T-helper 1 cell treated with Interleukin-12 subunit alpha and Interleukin-12 subunit beta and Interleukin-4 antibody, amounts not matched to agents 30 ng/mL and 1 ng/mL, for 36 hours (primary cell): ENCODE measurements around the gene GXYLT2. TPM values are rescaled to one million over a fixed set of nuclear protein-coding genes. Genes with fewer than 3 reads are reported as not detected.
"Not testable (repeated sequence)": the region's sequence is repeated elsewhere in the genome, so short reads cannot be mapped to it uniquely, and the experiment has no call there.

Experiments
- intact Hi-C: fragments of 100-400 bp; cut with micrococcal nuclease; formaldehyde crosslinking; loops from one replicate; pipeline ENCODE4 v1.15.1; 2024
- total RNA-seq: library from RNA; stranded (reverse); gene quantifications from 2 replicates; pipeline ENCODE4 v1.2.3, GENCODE V29; 2022

GXYLT2 gene
- total RNA-seq, 1 donor from 2014 or later, result 0.51 TPM

- intact Hi-C loops, result not testable (repeated sequence)
Measured at GRCh38 chr3:73003050-73003449, 115.2 kb downstream of the GXYLT2 start.

- intact Hi-C loops, result no loop called here
Measured at GRCh38 chr3:73004316-73004715, 116.5 kb downstream of the GXYLT2 start.

- intact Hi-C loops, result no loop called here
Measured at GRCh38 chr3:73007992-73008712, 120.3 kb downstream of the GXYLT2 start.

GRCh38 chr3:73009008-73009407 lies 121.2 kb downstream of the GXYLT2 start:
- intact Hi-C loops, result no loop called here

DNA sequence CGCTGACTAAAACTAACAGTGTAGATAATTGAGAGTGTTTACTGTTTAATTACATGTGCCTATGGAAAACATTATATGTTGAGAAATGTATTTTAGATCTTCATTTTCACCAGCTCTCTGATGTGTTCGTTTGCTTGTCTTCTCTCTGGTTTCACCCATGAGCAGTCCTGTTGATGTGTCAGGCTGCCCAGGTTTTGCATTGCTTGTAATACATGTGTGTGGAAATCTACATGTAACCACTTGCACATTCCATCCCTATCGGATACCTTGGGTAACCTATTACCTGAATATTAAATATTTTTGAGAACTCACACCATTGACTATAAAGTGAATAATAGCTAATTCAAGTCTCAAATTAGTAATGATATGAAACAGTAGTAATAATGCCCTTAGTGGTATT lies 121.9 kb downstream of the GXYLT2 start:
- intact Hi-C loops, result no loop called here

- intact Hi-C loops, result no loop called here
Measured at GRCh38 chr3:73010158-73010557, 122.3 kb downstream of the GXYLT2 start.

DNA sequence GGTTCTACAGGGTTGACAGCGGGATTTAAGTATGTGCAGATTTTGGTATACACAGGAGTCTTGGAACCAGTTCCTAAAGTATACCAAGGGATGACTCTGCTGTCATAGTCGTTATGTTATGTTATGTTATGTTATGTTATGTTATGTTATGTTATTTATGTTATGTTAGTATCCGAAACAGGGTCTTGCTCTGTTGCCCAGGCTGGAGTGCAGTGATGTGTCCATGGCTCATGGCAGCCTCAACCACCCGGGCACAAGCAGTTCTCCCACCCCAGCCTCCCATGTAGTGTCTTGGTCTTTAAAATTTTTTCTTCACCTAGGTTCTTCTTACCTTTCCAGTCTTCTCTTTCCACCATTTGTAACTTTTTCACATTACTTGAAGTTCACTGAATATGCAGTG lies 130.5 kb downstream of the GXYLT2 start:
- intact Hi-C loops, result no loop called here

DNA sequence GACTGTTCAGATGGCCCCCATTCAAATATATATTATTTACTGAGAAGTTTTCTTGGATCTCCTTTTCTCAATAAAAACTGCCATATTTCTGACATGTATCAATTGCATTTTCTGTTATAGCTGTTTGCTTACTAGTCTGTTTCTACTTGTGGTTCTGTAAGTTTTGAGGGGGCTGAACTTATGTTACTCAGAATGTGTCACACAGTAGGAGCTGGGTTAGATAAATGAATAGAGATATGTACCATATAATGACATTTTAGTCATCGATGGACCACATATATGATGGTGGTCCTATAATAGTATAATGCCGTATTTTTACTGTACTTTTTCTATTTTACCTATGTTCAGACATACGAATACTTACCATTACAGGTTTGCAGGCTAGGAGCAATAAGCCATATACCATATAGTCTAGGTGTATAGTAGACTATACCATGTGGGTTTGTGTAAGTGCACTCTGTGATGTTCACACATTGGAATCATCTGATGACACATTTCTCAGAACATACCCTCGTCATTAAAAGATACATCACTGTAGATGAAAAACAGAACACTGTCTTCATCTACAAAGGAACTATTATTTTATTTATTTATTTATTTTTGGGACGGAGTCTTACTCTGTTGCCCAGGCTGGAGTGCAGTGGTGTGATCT lies 131.1 kb downstream of the GXYLT2 start:
- intact Hi-C loops, result no loop called here

DNA sequence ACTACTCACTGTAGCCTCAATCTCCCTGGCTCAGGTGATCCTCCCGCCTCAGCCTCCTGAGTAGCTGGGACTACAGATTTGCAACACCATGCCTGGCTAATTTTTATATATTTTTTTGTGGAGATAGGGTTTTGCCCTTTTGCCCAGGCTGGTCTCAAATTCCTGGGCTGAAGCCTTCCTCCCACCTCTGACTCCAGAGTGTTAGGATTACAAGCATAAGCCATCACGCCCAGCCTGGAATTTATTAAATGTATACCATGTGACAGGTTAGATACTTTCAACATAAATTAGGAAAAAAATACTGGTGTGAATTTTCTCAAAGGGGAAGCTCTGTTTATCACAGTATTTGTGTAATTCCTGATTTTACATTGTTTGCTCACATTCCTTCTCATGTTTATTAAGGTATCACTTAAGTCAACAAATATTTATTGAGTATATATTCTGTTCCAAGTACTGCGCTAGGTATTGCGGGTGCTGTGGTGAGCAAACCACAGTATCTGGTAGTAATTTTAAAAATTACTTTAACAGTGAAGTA lies 133.5 kb downstream of the GXYLT2 start:
- intact Hi-C loops, result no loop called here

DNA sequence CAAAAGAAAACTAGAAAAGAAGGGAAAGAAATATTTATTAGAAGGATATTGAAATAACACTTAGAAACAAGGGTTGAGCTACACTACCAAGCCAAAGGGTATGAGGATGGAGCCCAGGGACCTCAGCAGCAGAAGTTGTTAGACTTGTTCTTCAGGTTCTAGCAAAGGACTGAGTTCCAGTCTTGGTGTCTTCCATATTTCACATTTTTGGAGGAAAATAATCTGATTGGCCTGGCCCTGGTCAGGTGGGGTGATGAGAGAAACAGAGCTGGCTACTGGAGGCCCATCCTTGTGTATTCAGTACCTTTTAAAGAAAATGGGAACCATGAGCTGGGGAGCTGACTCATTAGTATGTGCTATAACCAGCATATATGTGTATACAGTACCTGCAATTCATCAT lies 137.0 kb downstream of the GXYLT2 start:
- intact Hi-C loops, result no loop called here

- intact Hi-C loops, result no loop called here
Measured at GRCh38 chr3:73026111-73026759, 138.4 kb downstream of the GXYLT2 start.

Other genes with a start within 250 kb of the GXYLT2 start
- gene SHQ1, start 39.6 kb upstream of the GXYLT2 start, total RNA-seq, result 26.0 and 26.1 TPM in 2 replicates
- gene PPP4R2, start 108.8 kb downstream of the GXYLT2 start, total RNA-seq, result 88.3 and 90.2 TPM in 2 replicates
- 7.7 and 9.1 TPM in 2 replicates for gene EBLN2, start 173.6 kb downstream of the GXYLT2 start, total RNA-seq